ENCODE results near the gene SLC28A3.

DNA sequence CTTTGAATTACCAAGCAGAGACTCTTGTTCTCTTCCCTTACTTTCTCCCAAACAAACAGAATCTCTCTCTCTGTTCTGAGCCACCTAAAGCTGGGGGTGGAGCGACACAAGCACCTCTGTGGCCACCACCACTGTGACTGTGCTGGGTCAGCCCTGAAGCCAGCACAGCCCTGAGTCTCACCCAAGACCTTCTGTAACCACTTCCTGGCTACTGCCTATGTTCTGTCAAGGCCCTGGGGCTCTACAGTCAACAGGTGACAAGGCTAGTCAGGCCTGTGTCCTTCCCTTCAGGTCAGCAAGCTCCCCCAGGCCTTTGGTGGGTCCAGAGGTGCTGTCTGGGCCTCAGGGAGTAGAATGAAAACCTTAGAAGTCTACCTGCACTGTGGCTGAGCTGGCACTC lies 26.1 kb upstream of the SLC28A3 start:
- TF ChIP-seq POLR2A (IDR thresholded peaks at IDR 0.05; ENCODE audit: low read depth) (no peak), CTCF (IDR thresholded peaks at IDR 0.05) (no peak), POLR2AphosphoS5 (IDR thresholded peaks at IDR 0.05) (no peak)
